Hepatocyte (in vitro differentiated cells): Measurements from ENCODE around the gene PHLDA3.

Experiments
- CTCF ChIP-seq: fragments of 200-600 bp; sonication (generic); IDR thresholded peaks from 2 replicates; pipeline ENCODE4 v1.5.1; 2016; ENCODE audit warnings: antibody characterized with exemption, mild to moderate bottlenecking; ENCODE audit not compliant: poor library complexity
- EZH2 ChIP-seq: fragments of 200-600 bp; sonication (generic); IDR thresholded peaks from 2 replicates; pipeline ENCODE4 v1.6.1; 2016; ENCODE audit warnings: antibody characterized with exemption, mild to moderate bottlenecking, borderline replicate concordance
- EZH2phosphoT487 ChIP-seq: fragments of 200-600 bp; sonication (generic); IDR thresholded peaks from one replicate; pipeline ENCODE4 v1.6.1; 2018; ENCODE audit warnings: antibody characterized with exemption, mild to moderate bottlenecking, low read depth, moderate library complexity; ENCODE audit not compliant: unreplicated experiment, severe bottlenecking

- TF ChIP-seq CTCF (no peak), EZH2 (no peak), EZH2phosphoT487 (no peak)
Observed at GRCh38 chr1:201419256-201419655, 49.7 kb downstream of the PHLDA3 start.
